GM10847 (cell line): Measurements from ENCODE around the gene NEU1.

Experiments used
- POLR2A ChIP-seq: IDR thresholded peaks from 2 replicates; pipeline ENCODE4 v1.6.1; 2011; ENCODE audit not compliant: insufficient read length; ENCODE audit errors: extremely low read depth

The NEU1 gene

GRCh38 chr6:31861919-31862343, 690 bp downstream of the NEU1 start:
- no peak for TF ChIP-seq POLR2A

- TF ChIP-seq POLR2A, result no peak
Measured at GRCh38 chr6:31861150-31861549, 1.5 kb downstream of the NEU1 start.

- TF ChIP-seq POLR2A, result no peak
Measured at GRCh38 chr6:31860349-31860748, 2.3 kb downstream of the NEU1 start.

GRCh38 chr6:31859923-31860322, 2.7 kb downstream of the NEU1 start:
- no peak for TF ChIP-seq POLR2A

- no peak for TF ChIP-seq POLR2A
Measured at GRCh38 chr6:31858707-31859106, 3.9 kb downstream of the NEU1 start.

GRCh38 chr6:31851485-31851832, 11.2 kb downstream of the NEU1 start:
- no peak for TF ChIP-seq POLR2A

GRCh38 chr6:31850765-31851484, 11.7 kb downstream of the NEU1 start:
- TF ChIP-seq POLR2A, result no peak

- no peak for TF ChIP-seq POLR2A
Measured at GRCh38 chr6:31847276-31847978, 15.2 kb downstream of the NEU1 start.

GRCh38 chr6:31844507-31844906, 18.1 kb downstream of the NEU1 start:
- no peak for TF ChIP-seq POLR2A

GRCh38 chr6:31842053-31842452, 20.6 kb downstream of the NEU1 start:
- TF ChIP-seq POLR2A, result no peak

- no peak for TF ChIP-seq POLR2A
Measured at GRCh38 chr6:31838968-31839367, 23.7 kb downstream of the NEU1 start.

GRCh38 chr6:31837369-31838113, 25.1 kb downstream of the NEU1 start:
- TF ChIP-seq POLR2A, result no peak

- TF ChIP-seq POLR2A, result no peak
Measured at GRCh38 chr6:31836474-31837368, 25.9 kb downstream of the NEU1 start.

- TF ChIP-seq POLR2A, result no peak
Measured at GRCh38 chr6:31836047-31836473, 26.6 kb downstream of the NEU1 start.
